GM12874 (cell line): Measurements from ENCODE around the gene ZNF414.

Source experiments
- CTCF ChIP-seq: IDR thresholded peaks from 2 replicates; pipeline ENCODE4 v1.5.1; 2011; ENCODE audit warnings: low read depth, mild to moderate bottlenecking, control low read depth, low read length, moderate library complexity; ENCODE audit not compliant: insufficient read depth

ZNF414 gene

GRCh38 chr19:8499048-8499833 is 14.7 kb downstream of the ZNF414 start:
- TF ChIP-seq CTCF: no peak

GRCh38 chr19:8498295-8498694 is 15.7 kb downstream of the ZNF414 start:
- TF ChIP-seq CTCF: no peak

GRCh38 chr19:8494158-8494557 is 19.8 kb downstream of the ZNF414 start:
- TF ChIP-seq CTCF: no peak

GRCh38 chr19:8491574-8491973 is 22.4 kb downstream of the ZNF414 start:
- TF ChIP-seq CTCF: no peak

- no peak for TF ChIP-seq CTCF
Observed at GRCh38 chr19:8490873-8491272, 23.1 kb downstream of the ZNF414 start.

GRCh38 chr19:8490395-8490760 is 23.6 kb downstream of the ZNF414 start:
- no peak for TF ChIP-seq CTCF

- no peak for TF ChIP-seq CTCF
Observed at GRCh38 chr19:8489561-8490394, 24.2 kb downstream of the ZNF414 start.
